GM12872 (cell line): Measurements from ENCODE around the gene PNLDC1.

Source experiments
- CTCF ChIP-seq: IDR thresholded peaks from 3 replicates; pipeline ENCODE4 v1.5.1; 2011; ENCODE audit warnings: low read depth, mild to moderate bottlenecking, low read length, moderate library complexity; ENCODE audit not compliant: insufficient read depth

Gene PNLDC1

GRCh38 chr6:159826004-159826403, 25.9 kb downstream of the PNLDC1 start:
- no peak for TF ChIP-seq CTCF

DNA sequence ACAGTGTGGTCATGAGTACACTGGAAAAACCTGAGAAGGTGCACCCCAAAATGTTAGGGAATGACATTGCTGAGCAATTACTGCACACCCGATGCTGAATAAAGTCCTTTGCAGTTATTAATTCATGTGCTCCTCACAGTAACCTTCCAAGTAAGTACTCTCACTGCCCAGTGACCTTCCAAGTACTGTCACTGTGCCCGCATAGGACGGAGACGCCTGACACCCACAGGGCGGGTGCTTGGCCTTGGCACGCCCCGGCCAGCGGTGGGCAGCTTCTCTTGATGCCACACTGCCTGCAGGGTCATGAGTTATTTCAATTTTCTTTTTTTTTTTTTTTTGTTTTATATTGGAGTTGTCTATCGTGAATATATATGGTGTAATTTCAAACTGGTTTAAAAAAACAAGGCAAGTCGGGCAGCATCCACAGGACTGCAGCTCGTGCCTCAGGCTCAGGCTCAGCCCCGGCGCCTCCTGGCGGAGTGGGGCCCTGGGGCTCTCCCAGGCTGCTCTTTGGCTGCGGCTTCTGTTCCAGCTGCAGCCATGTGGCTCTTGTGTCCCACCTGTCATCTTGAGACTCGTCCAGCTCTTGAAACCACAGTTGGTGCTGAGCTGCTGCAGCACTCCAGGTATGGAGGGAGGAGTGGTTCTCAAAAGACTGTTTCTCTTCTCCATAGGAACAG, 27.0 kb downstream of the PNLDC1 start:
- no peak for TF ChIP-seq CTCF

- TF ChIP-seq CTCF: no peak
Measured at GRCh38 chr6:159828074-159828473, 28.0 kb downstream of the PNLDC1 start.

- no peak for TF ChIP-seq CTCF
Measured at GRCh38 chr6:159829526-159829925, 29.4 kb downstream of the PNLDC1 start.

- TF ChIP-seq CTCF: no peak
Measured at GRCh38 chr6:159830501-159831372, 30.7 kb downstream of the PNLDC1 start.

- no peak for TF ChIP-seq CTCF
Measured at GRCh38 chr6:159831373-159831679, 31.2 kb downstream of the PNLDC1 start.

DNA sequence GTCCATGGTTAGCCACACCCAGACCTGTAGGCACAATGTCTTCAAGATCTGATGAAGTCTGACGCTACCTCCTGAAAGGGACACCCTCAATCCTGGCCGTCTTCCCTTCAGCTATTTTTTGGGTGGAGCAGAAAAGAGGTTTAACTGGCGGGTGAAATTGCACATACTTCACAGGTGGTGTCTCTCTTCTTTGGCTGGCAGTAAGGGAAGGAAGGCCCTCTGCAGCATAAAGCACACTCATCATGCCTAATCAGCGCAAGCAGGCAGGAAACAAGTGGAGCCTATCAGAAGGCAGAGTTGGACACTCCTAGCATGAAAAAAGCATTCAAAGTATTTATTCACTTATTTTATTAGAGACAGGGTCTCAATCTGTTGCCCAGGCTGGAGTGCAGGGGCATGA, 32.9 kb downstream of the PNLDC1 start:
- no peak for TF ChIP-seq CTCF
